Measurements from ENCODE around the gene MTMR6. TPM values are rescaled to one million over a fixed set of nuclear protein-coding genes. Genes with fewer than 3 reads are reported as not detected.

MTMR6 gene
- total and polyA plus RNA-seq, 3 experiments from 2014 or later, result 15.0 to 16.9 (median 15.9) TPM

- H3K27ac Mint-ChIP-seq, result peak overlapping the region in 7 of 8 donors; percentile 29 to 79 (median 61)
- no peak overlapping the region for H3K27ac ChIP-seq (ENCODE audit: low read depth, low read length)
- DNase-seq, result no peak
- H3K36me3 ChIP-seq (ENCODE audit: insufficient read depth, low read length), result peaks cover 31% of the 10 kb centered on the region
- H3K4me1 Mint-ChIP-seq, result peaks cover 45 to 56% (median 51%) of the 10 kb centered on the region in 3 donors
- H3K4me3 Mint-ChIP-seq, result peak overlapping the region in 1 of 7 donors; percentile 38
- no peak overlapping the region for H3K4me3 ChIP-seq (ENCODE audit: low read length)
- CTCF ChIA-PET, result no interaction called here
- no peaks in the 10 kb centered on the region for H3K9me3 ChIP-seq (ENCODE audit: low read length)
- no peaks in the 10 kb centered on the region for H3K27me3 ChIP-seq (ENCODE audit: insufficient read depth, low read length, poor library complexity, severe bottlenecking)
- peaks cover 5 to 59% (median 21%) of the 10 kb centered on the region in 3 donors for H3K36me3 Mint-ChIP-seq
- peaks cover 0 to under 1% of the 10 kb centered on the region in 2 donors for H3K27me3 Mint-ChIP-seq
- no peaks in the 10 kb centered on the region for H3K9me3 Mint-ChIP-seq
- POLR2A ChIA-PET, result no interaction called here
- H3K4me1 ChIP-seq (ENCODE audit: insufficient read depth, low read length), result peaks cover 10% of the 10 kb centered on the region
Measured at GRCh38 chr13:25306671-25307464, 19.6 kb upstream of the MTMR6 start.

GRCh38 chr13:25302121-25302520 is 14.8 kb upstream of the MTMR6 start:
- H3K4me3 Mint-ChIP-seq, result peak overlapping the region; percentile 82 to 98 (median 93)
- ChIA-PET CTCF (interaction anchor here (9.7 kb wide), 1 partner anchor 14 kb away, joined by 49 read pairs; the partner anchor contains the start of gene MTMR6), POLR2A (interaction anchor here (0.6 to 2.5 kb wide), 2 partner anchors 15 to 709 kb away, joined by 4 to 12 read pairs; partner anchors contain the start of gene MTMR6)
- Histone ChIP-seq H3K9me3 (ENCODE audit: low read length) (no peaks in the 10 kb centered on the region), H3K4me1 (ENCODE audit: insufficient read depth, low read length) (peaks cover 21% of the 10 kb centered on the region), H3K4me3 (ENCODE audit: low read length) (peak overlapping the region; percentile 93), H3K27me3 (ENCODE audit: insufficient read depth, low read length, poor library complexity, severe bottlenecking) (peaks cover 5% of the 10 kb centered on the region), H3K36me3 (ENCODE audit: insufficient read depth, low read length) (peaks cover 12% of the 10 kb centered on the region), H3K27ac (ENCODE audit: low read depth, low read length) (peak overlapping the region; percentile 90)
- H3K36me3 Mint-ChIP-seq, result peaks cover 0 to 34% (median 5%) of the 10 kb centered on the region in 3 donors
- H3K4me1 Mint-ChIP-seq, result peaks cover 36 to 58% (median 48%) of the 10 kb centered on the region in 3 donors
- no peak for DNase-seq
- H3K9me3 Mint-ChIP-seq, result no peaks in the 10 kb centered on the region
- peak overlapping the region; percentile 84 to 98 (median 96) for H3K27ac Mint-ChIP-seq
- peaks cover 6 to 22% of the 10 kb centered on the region in 2 donors for H3K27me3 Mint-ChIP-seq

DNA sequence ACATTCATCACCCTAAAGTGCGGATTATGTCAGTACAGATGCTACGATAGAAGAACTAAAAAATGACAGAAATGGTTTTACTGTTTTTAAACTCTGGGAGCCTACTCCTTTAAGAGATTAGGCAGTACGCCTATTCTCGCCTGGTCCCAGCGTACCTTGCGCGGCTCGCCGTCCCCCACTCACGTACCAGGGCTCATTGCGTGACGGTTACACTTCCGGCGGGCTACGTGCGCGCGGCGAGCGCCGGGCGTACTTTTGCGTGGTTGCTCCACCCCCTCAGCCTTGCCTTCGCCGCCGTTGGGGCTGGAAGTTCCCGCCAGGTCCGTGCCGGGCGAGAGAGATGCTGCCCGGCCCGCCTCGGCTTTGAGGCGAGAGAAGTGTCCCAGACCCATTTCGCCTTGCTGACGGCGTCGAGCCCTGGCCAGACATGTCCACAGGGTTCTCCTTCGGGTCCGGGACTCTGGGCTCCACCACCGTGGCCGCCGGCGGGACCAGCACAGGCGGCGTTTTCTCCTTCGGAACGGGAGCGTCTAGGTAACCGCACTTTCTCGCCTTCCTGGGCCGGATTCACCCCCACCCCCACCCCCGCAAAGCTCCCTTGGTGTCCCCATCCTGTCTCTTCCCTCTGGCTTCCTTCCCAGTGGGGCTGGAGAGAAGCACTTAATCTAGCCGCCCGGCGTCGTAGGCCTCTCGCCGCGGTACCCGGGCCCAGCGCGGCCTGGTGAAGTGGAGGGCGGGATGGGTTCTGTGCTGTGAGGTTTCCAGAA is 14.2 kb upstream of the MTMR6 start, which contains the start of gene NUP58:
Gene NUP58, plus strand, starts transcription at position 279 of the 767 bp plus-strand sequence. Its CDS starts 149 bp downstream, at position 428.
- peak; percentile 88 to 95 (median 91) for DNase-seq
- H3K27ac Mint-ChIP-seq, result peak within 1 kb of the TSS; percentile 84 to 98 (median 96)
- no peaks in the 10 kb centered on the region for H3K9me3 ChIP-seq (ENCODE audit: low read length)
- CTCF ChIA-PET, result interaction anchor here (9.7 kb wide), 1 partner anchor 14 kb away, joined by 49 read pairs; the partner anchor contains the start of gene MTMR6
- peaks cover 12% of the 10 kb centered on the region for H3K36me3 ChIP-seq (ENCODE audit: insufficient read depth, low read length)
- peak within 1 kb of the TSS; percentile 82 to 98 (median 93) for H3K4me3 Mint-ChIP-seq
- H3K36me3 Mint-ChIP-seq, result peaks cover 0 to 29% (median 5%) of the 10 kb centered on the region in 3 donors
- H3K4me1 ChIP-seq (ENCODE audit: insufficient read depth, low read length), result peaks cover 21% of the 10 kb centered on the region
- peaks cover 10% of the 10 kb centered on the region for H3K27me3 ChIP-seq (ENCODE audit: insufficient read depth, low read length, poor library complexity, severe bottlenecking)
- peaks cover 7 to 28% of the 10 kb centered on the region in 2 donors for H3K27me3 Mint-ChIP-seq
- H3K4me1 Mint-ChIP-seq, result peaks cover 34 to 53% (median 43%) of the 10 kb centered on the region in 3 donors
- peak within 1 kb of the TSS; percentile 90 for H3K27ac ChIP-seq (ENCODE audit: low read depth, low read length)
- H3K9me3 Mint-ChIP-seq, result no peaks in the 10 kb centered on the region
- H3K4me3 ChIP-seq (ENCODE audit: low read length), result peak within 1 kb of the TSS; percentile 93
- POLR2A ChIA-PET, result interaction anchor here (0.6 to 2.5 kb wide), 2 partner anchors 14 to 710 kb away, joined by 4 to 12 read pairs; partner anchors contain the start of gene MTMR6

GRCh38 chr13:25300861-25301346 is 13.6 kb upstream of the MTMR6 start:
- peak overlapping the region; percentile 82 to 98 (median 93) for H3K4me3 Mint-ChIP-seq
- H3K9me3 Mint-ChIP-seq, result no peaks in the 10 kb centered on the region
- peak overlapping the region; percentile 93 for H3K4me3 ChIP-seq (ENCODE audit: low read length)

DNA sequence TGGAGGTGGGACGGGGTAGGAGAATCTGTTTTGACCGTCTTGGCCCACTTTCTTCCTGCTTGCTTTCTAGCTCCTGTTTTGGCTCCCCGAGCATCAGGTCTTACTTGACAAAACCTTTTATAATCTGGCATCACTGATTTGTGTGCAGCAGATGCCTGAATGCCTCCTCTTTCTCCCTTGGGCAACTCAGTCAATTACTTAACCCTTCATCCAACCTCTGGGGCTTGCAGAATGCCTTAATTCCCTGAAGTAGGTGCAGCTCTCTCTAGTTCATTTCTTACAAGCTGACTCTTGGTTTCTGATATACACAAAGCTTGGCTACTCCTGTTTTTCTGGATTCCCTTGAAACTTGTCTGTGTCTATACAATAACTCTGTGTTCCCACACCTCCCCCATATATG is 8.4 kb upstream of the MTMR6 start:
- Mint-ChIP-seq H3K4me1 (peaks cover 0 to 6% (median 0%) of the 10 kb centered on the region in 3 donors), H3K27me3 (peaks cover 12 to 55% of the 10 kb centered on the region in 2 donors)
- CTCF ChIA-PET, result interaction anchor here (9.7 kb wide), 1 partner anchor 8 kb away, joined by 49 read pairs; the partner anchor contains the start of gene MTMR6

More at GRCh38 chr13:25300861-25301346, 13.6 kb upstream of the MTMR6 start:
- H3K27ac ChIP-seq (ENCODE audit: low read depth, low read length), result peak overlapping the region; percentile 90
- peaks cover 12% of the 10 kb centered on the region for H3K36me3 ChIP-seq (ENCODE audit: insufficient read depth, low read length)
- H3K4me1 Mint-ChIP-seq, result peaks cover 31 to 49% (median 41%) of the 10 kb centered on the region in 3 donors
- peak overlapping the region; percentile 84 to 98 (median 96) for H3K27ac Mint-ChIP-seq
- peak in 2 of 5 donors; percentile 5 to 53 for DNase-seq
- peaks cover 21% of the 10 kb centered on the region for H3K4me1 ChIP-seq (ENCODE audit: insufficient read depth, low read length)
- POLR2A ChIA-PET, result interaction anchor here (2.5 kb wide), 1 partner anchor 14 kb away, joined by 12 read pairs; the partner anchor contains the start of gene MTMR6
- peaks cover 7 to 35% of the 10 kb centered on the region in 2 donors for H3K27me3 Mint-ChIP-seq
- H3K36me3 Mint-ChIP-seq, result peaks cover 0 to 27% (median 5%) of the 10 kb centered on the region in 3 donors
- CTCF ChIA-PET, result interaction anchor here (9.7 kb wide), 1 partner anchor 13 kb away, joined by 49 read pairs; the partner anchor contains the start of gene MTMR6
- no peaks in the 10 kb centered on the region for H3K9me3 ChIP-seq (ENCODE audit: low read length)
- peaks cover 10% of the 10 kb centered on the region for H3K27me3 ChIP-seq (ENCODE audit: insufficient read depth, low read length, poor library complexity, severe bottlenecking)

GRCh38 chr13:25295228-25295627 is 7.9 kb upstream of the MTMR6 start:
- Histone ChIP-seq H3K27ac (ENCODE audit: low read depth, low read length) (no peak overlapping the region), H3K36me3 (ENCODE audit: insufficient read depth, low read length) (no peaks in the 10 kb centered on the region), H3K9me3 (ENCODE audit: low read length) (no peaks in the 10 kb centered on the region), H3K4me1 (ENCODE audit: insufficient read depth, low read length) (peaks cover under 1% of the 10 kb centered on the region), H3K27me3 (ENCODE audit: insufficient read depth, low read length, poor library complexity, severe bottlenecking) (peaks cover 10% of the 10 kb centered on the region), H3K4me3 (ENCODE audit: low read length) (no peak overlapping the region)
- no peak overlapping the region for H3K27ac Mint-ChIP-seq
- CTCF ChIA-PET, result interaction anchor here (9.7 kb wide), 1 partner anchor 8 kb away, joined by 49 read pairs; the partner anchor contains the start of gene MTMR6
- H3K4me1 Mint-ChIP-seq, result peaks cover 0 to 2% (median 0%) of the 10 kb centered on the region in 3 donors
- H3K9me3 Mint-ChIP-seq, result no peaks in the 10 kb centered on the region
- POLR2A ChIA-PET, result no interaction called here
- H3K36me3 Mint-ChIP-seq, result no peaks in the 10 kb centered on the region
- peaks cover 12 to 55% of the 10 kb centered on the region in 2 donors for H3K27me3 Mint-ChIP-seq
- DNase-seq, result no peak
- H3K4me3 Mint-ChIP-seq, result no peak overlapping the region

More for the DNA sequence above, 8.4 kb upstream of the MTMR6 start:
- Mint-ChIP-seq H3K9me3 (no peaks in the 10 kb centered on the region), H3K4me3 (no peak overlapping the region), H3K36me3 (no peaks in the 10 kb centered on the region), H3K27ac (no peak overlapping the region)
- H3K27me3 ChIP-seq (ENCODE audit: insufficient read depth, low read length, poor library complexity, severe bottlenecking), result peaks cover 10% of the 10 kb centered on the region
- peaks cover 5% of the 10 kb centered on the region for H3K4me1 ChIP-seq (ENCODE audit: insufficient read depth, low read length)
- H3K9me3 ChIP-seq (ENCODE audit: low read length), result no peaks in the 10 kb centered on the region
- POLR2A ChIA-PET, result no interaction called here
- no peak for DNase-seq
- no peaks in the 10 kb centered on the region for H3K36me3 ChIP-seq (ENCODE audit: insufficient read depth, low read length)
- H3K27ac ChIP-seq (ENCODE audit: low read depth, low read length), result no peak overlapping the region
- no peak overlapping the region for H3K4me3 ChIP-seq (ENCODE audit: low read length)

DNA sequence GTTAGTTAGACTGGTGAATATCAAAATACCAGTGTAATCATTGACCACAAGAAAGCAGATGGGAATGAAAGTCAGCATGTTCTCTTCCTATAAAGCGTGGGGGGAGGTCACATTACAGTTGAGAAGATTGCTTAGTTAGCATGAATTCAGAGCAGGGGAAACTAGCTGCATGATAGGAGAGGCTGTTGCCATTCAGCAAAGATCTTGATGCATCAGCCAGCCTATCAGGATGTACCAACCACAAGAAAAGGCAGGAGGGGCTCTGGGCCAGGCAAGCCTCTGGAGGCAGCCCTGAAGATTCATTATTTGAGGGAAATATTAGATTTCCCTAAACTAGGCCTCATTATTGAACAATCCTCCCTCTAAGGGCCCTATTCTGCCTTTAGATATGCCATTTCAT is 5.0 kb upstream of the MTMR6 start:
- Histone ChIP-seq H3K4me1 (ENCODE audit: insufficient read depth, low read length) (peaks cover 4% of the 10 kb centered on the region), H3K27ac (ENCODE audit: low read depth, low read length) (no peak overlapping the region), H3K9me3 (ENCODE audit: low read length) (no peaks in the 10 kb centered on the region), H3K36me3 (ENCODE audit: insufficient read depth, low read length) (no peaks in the 10 kb centered on the region), H3K4me3 (ENCODE audit: low read length) (no peak overlapping the region), H3K27me3 (ENCODE audit: insufficient read depth, low read length, poor library complexity, severe bottlenecking) (peaks cover 5% of the 10 kb centered on the region)
- Mint-ChIP-seq H3K9me3 (no peaks in the 10 kb centered on the region), H3K27ac (peak overlapping the region in 1 of 8 donors; percentile 45), H3K4me3 (no peak overlapping the region), H3K27me3 (peaks cover 9 to 45% of the 10 kb centered on the region in 2 donors), H3K36me3 (peaks cover 0 to under 1% (median 0%) of the 10 kb centered on the region in 3 donors), H3K4me1 (peaks cover 4 to 6% (median 5%) of the 10 kb centered on the region in 3 donors)
- CTCF ChIA-PET, result no interaction called here
- DNase-seq, result peak in 1 of 5 donors; percentile 18
- POLR2A ChIA-PET, result no interaction called here

Measured in CD8-positive, alpha-beta memory T cell (primary cell).